ENCODE results near the gene DEFB115. TPM values are rescaled to one million over a fixed set of nuclear protein-coding genes. Genes with fewer than 3 reads are reported as not detected.

DEFB115 gene, protein sequence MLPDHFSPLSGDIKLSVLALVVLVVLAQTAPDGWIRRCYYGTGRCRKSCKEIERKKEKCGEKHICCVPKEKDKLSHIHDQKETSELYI
- total RNA-seq = not detected

GRCh38 chr20:31257364-31257763 is at the start of gene DEFB115:
Gene DEFB115, plus strand, starts transcription at chr20:31257664. Its CDS starts 0 bp downstream, at chr20:31257664.
- no peaks in the 10 kb centered on the region for H3K27me3 ChIP-seq (replicated peaks; ENCODE audit: insufficient read depth)
- no peaks in the 10 kb centered on the region for H3K4me1 ChIP-seq (ENCODE audit: control insufficient read depth in 1 of 2, low read depth in 2 of 2)
- TF ChIP-seq CTCF (IDR thresholded peaks at IDR 0.05) = no peak
- H3K9me3 ChIP-seq = no peaks in the 10 kb centered on the region
- ATAC-seq (ENCODE audit: insufficient number of reproducible peaks, low FRiP score, low read depth) (no peak), DNase-seq (ENCODE audit: low spot score) (no peak)
- H3K27ac ChIP-seq = no peak within 1 kb of the TSS
- no peak within 1 kb of the TSS for H3K4me3 ChIP-seq
- H3K36me3 ChIP-seq = no peaks in the 10 kb centered on the region

GRCh38 chr20:31236953-31237352 is 20.5 kb upstream of the DEFB115 start:
- Histone ChIP-seq H3K4me1 (ENCODE audit: control insufficient read depth in 1 of 2, low read depth in 2 of 2) (no peaks in the 10 kb centered on the region), H3K4me3 (no peak overlapping the region), H3K9me3 (peaks cover 36% of the 10 kb centered on the region), H3K27ac (no peak overlapping the region), H3K27me3 (replicated peaks; ENCODE audit: insufficient read depth) (no peaks in the 10 kb centered on the region), H3K36me3 (no peaks in the 10 kb centered on the region)
- DNase-seq (ENCODE audit: low spot score) (no peak), ATAC-seq (ENCODE audit: insufficient number of reproducible peaks, low FRiP score, low read depth) (no peak)
- TF ChIP-seq CTCF (IDR thresholded peaks at IDR 0.05) = no peak

GRCh38 chr20:31237763-31238162 is 19.7 kb upstream of the DEFB115 start:
- DNase-seq (ENCODE audit: low spot score) = no peak
- no peaks in the 10 kb centered on the region for H3K4me1 ChIP-seq (ENCODE audit: control insufficient read depth in 1 of 2, low read depth in 2 of 2)
- no peak for ATAC-seq (ENCODE audit: insufficient number of reproducible peaks, low FRiP score, low read depth)
- no peak overlapping the region for H3K4me3 ChIP-seq
- no peaks in the 10 kb centered on the region for H3K36me3 ChIP-seq
- no peaks in the 10 kb centered on the region for H3K27me3 ChIP-seq (replicated peaks; ENCODE audit: insufficient read depth)
- no peak for TF ChIP-seq CTCF (IDR thresholded peaks at IDR 0.05)
- no peak overlapping the region for H3K27ac ChIP-seq
- peaks cover 34% of the 10 kb centered on the region for H3K9me3 ChIP-seq

- Histone ChIP-seq H3K36me3 (no peaks in the 10 kb centered on the region), H3K27me3 (replicated peaks; ENCODE audit: insufficient read depth) (no peaks in the 10 kb centered on the region)
Observed at GRCh38 chr20:31239139-31239538, 18.3 kb upstream of the DEFB115 start.

GRCh38 chr20:31256959-31257358 is 505 bp upstream of the DEFB115 start:
- no peak for TF ChIP-seq CTCF (IDR thresholded peaks at IDR 0.05)
- H3K27ac ChIP-seq = no peak overlapping the region

More at GRCh38 chr20:31239139-31239538, 18.3 kb upstream of the DEFB115 start:
- DNase-seq (ENCODE audit: low spot score) (no peak), ATAC-seq (ENCODE audit: insufficient number of reproducible peaks, low FRiP score, low read depth) (no peak)
- no peaks in the 10 kb centered on the region for H3K4me1 ChIP-seq (ENCODE audit: control insufficient read depth in 1 of 2, low read depth in 2 of 2)
- no peak overlapping the region for H3K27ac ChIP-seq
- peaks cover 31% of the 10 kb centered on the region for H3K9me3 ChIP-seq
- H3K4me3 ChIP-seq = no peak overlapping the region
- TF ChIP-seq CTCF (IDR thresholded peaks at IDR 0.05) = no peak

More at GRCh38 chr20:31256959-31257358, 505 bp upstream of the DEFB115 start:
- Histone ChIP-seq H3K27me3 (replicated peaks; ENCODE audit: insufficient read depth) (no peaks in the 10 kb centered on the region), H3K9me3 (no peaks in the 10 kb centered on the region), H3K4me3 (no peak overlapping the region), H3K36me3 (no peaks in the 10 kb centered on the region), H3K4me1 (ENCODE audit: control insufficient read depth in 1 of 2, low read depth in 2 of 2) (no peaks in the 10 kb centered on the region)
- no peak for ATAC-seq (ENCODE audit: insufficient number of reproducible peaks, low FRiP score, low read depth)
- DNase-seq (ENCODE audit: low spot score) = no peak

Data from thoracic aorta (tissue), 2 donors.